Lower lobe of right lung (tissue), 2 donors: Measurements from ENCODE around the gene NADK. TPM values are rescaled to one million over a fixed set of nuclear protein-coding genes. Genes with fewer than 3 reads are reported as not detected.

Experiments used
- ATAC-seq, 2 donors: fragments of 200-7000 bp; cut with Tn5 transposase; one replicate each; pipeline ENCODE4 v1.9.1; 2020 to 2022; ENCODE audit warnings: mild to moderate bottlenecking in 2 of 2, moderate library complexity in 2 of 2
- DNase-seq: peaks from one replicate; pipeline ENCODE4 v3.0.0-alpha.2; 2020
- H3K27ac ChIP-seq: fragments of 200-600 bp; one replicate; pipeline ENCODE4 v1.8.0; 2022
- H3K27me3 ChIP-seq: fragments of 200-600 bp; one replicate; pipeline ENCODE4 v1.8.0; 2022; ENCODE audit warnings: low read depth
- H3K36me3 ChIP-seq: fragments of 200-600 bp; one replicate; pipeline ENCODE4 v1.8.0; 2022; ENCODE audit warnings: mild to moderate bottlenecking
- H3K4me1 ChIP-seq: fragments of 200-600 bp; one replicate; pipeline ENCODE4 v1.8.0; 2022
- H3K4me3 ChIP-seq: fragments of 200-600 bp; one replicate; pipeline ENCODE4 v1.8.0; 2022; ENCODE audit warnings: mild to moderate bottlenecking
- H3K9me3 ChIP-seq: fragments of 200-600 bp; one replicate; pipeline ENCODE4 v1.8.0; 2022
- intact Hi-C: fragments of 100-400 bp; cut with DNase I; formaldehyde crosslinking; loops from one replicate; pipeline ENCODE4 v1.11.0; 2022
- total RNA-seq: library from RNA; stranded (reverse); fragmentation: NEBNext Ultra II Directional; extraction: Animal tissue kit (Norgen Biotek cat#: 25700); gene quantifications from one replicate; pipeline ENCODE4 v1.2.1, GENCODE V29; 2021
- TF ChIP-seq, protein P1 (sequence below): fragments of 200-600 bp; IDR thresholded peaks from one replicate; pipeline ENCODE4 v1.8.0; 2022; ENCODE audit warnings: antibody characterized with exemption, mild to moderate bottlenecking
- donor health status: DM: no; HTN: yes; CAD: no; lungs with severe emphysema.

The NADK gene
- total RNA-seq, 1 donor from 2014 or later, result 133 TPM

DNA sequence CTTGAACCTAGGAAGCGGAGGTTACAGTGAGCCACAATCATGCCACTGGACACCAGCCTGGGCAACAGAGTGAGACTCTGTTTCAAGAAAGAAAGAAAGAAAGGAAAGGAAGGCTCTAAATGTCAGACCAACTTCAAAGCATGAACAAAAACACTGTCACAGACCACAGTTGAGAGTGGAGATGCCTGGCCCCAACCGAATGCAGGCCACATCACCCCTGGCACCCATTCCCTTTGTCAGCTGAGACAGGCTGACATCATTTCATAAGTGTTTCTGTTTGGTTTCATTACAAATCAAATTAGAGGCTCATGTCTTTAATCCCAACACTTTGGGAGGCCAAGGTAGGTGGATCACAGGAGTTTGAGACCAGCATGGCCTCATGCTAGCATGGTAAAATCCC lies 28.6 kb upstream of the NADK start:
- intact Hi-C loops, result no loop called here
- Histone ChIP-seq H3K4me3 (no peak overlapping the region), H3K9me3 (no peaks in the 10 kb centered on the region), H3K4me1 (no peaks in the 10 kb centered on the region), H3K36me3 (peaks cover 87% of the 10 kb centered on the region), H3K27me3 (no peaks in the 10 kb centered on the region), H3K27ac (no peak overlapping the region)
- ATAC-seq (no peak), DNase-seq (no peak)
- TF ChIP-seq, protein P1, sequence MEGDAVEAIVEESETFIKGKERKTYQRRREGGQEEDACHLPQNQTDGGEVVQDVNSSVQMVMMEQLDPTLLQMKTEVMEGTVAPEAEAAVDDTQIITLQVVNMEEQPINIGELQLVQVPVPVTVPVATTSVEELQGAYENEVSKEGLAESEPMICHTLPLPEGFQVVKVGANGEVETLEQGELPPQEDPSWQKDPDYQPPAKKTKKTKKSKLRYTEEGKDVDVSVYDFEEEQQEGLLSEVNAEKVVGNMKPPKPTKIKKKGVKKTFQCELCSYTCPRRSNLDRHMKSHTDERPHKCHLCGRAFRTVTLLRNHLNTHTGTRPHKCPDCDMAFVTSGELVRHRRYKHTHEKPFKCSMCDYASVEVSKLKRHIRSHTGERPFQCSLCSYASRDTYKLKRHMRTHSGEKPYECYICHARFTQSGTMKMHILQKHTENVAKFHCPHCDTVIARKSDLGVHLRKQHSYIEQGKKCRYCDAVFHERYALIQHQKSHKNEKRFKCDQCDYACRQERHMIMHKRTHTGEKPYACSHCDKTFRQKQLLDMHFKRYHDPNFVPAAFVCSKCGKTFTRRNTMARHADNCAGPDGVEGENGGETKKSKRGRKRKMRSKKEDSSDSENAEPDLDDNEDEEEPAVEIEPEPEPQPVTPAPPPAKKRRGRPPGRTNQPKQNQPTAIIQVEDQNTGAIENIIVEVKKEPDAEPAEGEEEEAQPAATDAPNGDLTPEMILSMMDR, result no peak

DNA sequence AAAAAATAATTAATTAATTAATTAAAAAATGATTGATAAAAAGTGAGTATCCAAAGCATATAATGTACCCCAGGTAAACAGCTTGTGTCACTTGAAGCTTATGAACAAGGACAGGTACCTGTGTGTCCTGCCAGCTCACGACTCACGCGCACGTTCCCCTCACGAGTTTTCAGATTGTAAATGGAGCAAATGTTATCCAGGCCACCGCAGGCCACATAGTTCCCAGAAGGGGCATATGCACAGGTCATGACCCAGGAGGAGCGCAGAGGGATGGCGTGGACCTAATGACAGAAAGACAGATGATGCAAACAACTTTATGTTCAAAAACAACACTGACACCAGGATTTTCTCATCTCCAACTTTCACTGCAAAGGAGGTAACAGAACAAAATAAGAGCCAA lies 26.0 kb upstream of the NADK start:
- DNase-seq (no peak), ATAC-seq (no peak)
- H3K36me3 ChIP-seq, result peaks cover 88% of the 10 kb centered on the region
- H3K27ac ChIP-seq, result no peak overlapping the region
- H3K27me3 ChIP-seq, result no peaks in the 10 kb centered on the region
- intact Hi-C loops, result no loop called here
- TF ChIP-seq, protein P1, result no peak
- no peaks in the 10 kb centered on the region for H3K4me1 ChIP-seq
- no peaks in the 10 kb centered on the region for H3K9me3 ChIP-seq
- no peak overlapping the region for H3K4me3 ChIP-seq

DNA sequence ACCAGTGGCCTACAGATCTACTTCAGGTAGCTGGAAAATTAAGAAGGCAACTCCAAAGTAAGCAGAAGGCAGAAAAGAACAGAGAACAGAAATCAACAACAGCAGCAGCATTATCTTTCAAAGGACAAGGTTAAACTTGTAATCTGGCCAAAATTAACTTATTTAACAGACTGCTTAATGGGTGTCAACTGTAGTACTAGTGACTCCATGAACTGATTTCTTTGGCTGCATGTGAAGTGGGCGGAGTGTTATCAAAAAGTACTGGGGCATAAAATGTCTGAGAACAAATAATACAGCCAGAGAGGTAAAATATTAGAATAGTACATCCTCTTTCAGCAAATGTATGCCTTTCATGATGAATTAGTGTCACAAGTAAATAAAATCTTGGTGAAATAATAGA lies 24.6 kb upstream of the NADK start:
- no peak overlapping the region for H3K27ac ChIP-seq
- H3K36me3 ChIP-seq, result peaks cover 96% of the 10 kb centered on the region
- no peaks in the 10 kb centered on the region for H3K9me3 ChIP-seq
- ATAC-seq (no peak), DNase-seq (no peak)
- no peaks in the 10 kb centered on the region for H3K4me1 ChIP-seq
- H3K4me3 ChIP-seq, result no peak overlapping the region
- no peaks in the 10 kb centered on the region for H3K27me3 ChIP-seq
- intact Hi-C loops, result no loop called here
- TF ChIP-seq, protein P1, result no peak

DNA sequence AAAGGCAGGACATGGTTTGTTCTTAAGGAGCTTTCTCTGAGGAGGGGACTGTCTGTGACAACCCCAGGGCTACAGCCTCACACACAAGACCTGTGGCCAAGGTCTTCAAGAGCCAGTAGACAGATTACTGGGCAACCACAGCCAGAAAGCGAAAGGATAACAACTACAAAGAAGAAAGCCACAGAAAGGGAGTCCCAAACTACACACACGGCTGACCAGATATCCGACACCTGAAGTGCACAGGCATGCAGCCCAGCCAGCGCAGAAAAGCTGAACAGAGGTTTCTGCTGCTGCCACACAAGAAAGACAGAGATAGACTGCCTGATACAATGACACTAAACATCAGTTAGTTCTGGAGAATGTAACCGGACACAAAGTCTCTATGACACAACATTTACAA lies 21.4 kb upstream of the NADK start:
- DNase-seq, result no peak
- peaks cover 100% of the 10 kb centered on the region for H3K36me3 ChIP-seq
- intact Hi-C loops, result no loop called here

DNA sequence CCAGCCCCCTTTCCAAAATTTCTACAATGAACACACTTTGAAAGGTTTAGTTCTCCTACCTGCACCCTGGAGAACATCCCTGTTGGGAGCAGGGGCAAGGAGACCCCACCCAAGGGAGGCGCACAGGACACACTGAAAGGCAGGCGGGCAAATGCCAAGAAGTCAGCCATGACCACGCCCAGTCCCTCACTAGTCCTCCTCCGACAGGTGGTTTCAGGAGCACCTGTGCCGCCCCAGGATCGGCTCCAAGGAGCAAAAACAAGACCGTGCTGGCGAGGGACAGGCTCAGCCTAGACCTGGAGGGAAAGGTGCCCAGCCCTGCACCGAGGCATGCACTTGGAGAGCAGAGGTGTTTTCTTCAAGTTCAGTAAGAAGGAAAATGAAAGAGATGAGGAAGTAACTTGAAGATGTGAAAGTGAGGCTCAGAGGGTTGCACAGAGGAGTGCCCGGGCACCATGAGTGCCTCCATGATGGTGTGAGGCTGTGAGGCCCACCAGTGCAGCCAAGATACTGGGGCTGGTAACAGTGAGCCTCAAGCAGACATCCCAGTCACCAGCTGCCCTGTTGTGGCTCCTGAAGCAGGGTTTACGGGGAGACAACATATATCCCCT lies 19.6 kb upstream of the NADK start:
- Histone ChIP-seq H3K27me3 (no peaks in the 10 kb centered on the region), H3K36me3 (peaks cover 99% of the 10 kb centered on the region), H3K4me3 (no peak overlapping the region), H3K9me3 (no peaks in the 10 kb centered on the region), H3K27ac (no peak overlapping the region), H3K4me1 (no peaks in the 10 kb centered on the region)
- ATAC-seq (peak in 1 of 2 donors; percentile 10), DNase-seq (peak; percentile 40)
- intact Hi-C loops, result no loop called here
- TF ChIP-seq, protein P1, result no peak

More for the DNA sequence above, 21.4 kb upstream of the NADK start:
- H3K27ac ChIP-seq, result no peak overlapping the region
- no peaks in the 10 kb centered on the region for H3K4me1 ChIP-seq
- H3K9me3 ChIP-seq, result no peaks in the 10 kb centered on the region
- H3K27me3 ChIP-seq, result no peaks in the 10 kb centered on the region
- no peak overlapping the region for H3K4me3 ChIP-seq
- ATAC-seq, result no peak
- TF ChIP-seq, protein P1, result no peak
